Pons (tissue), 1 donor: Measurements from ENCODE around the gene TCL1B.
"Not testable (repeated sequence)": the region's sequence is repeated elsewhere in the genome, so short reads cannot be mapped to it uniquely, and the experiment has no call there.

Source experiments
- DNase-seq: peaks from one replicate; pipeline ENCODE4 v3.0.0-alpha.2; 2016; ENCODE audit warnings: low spot score

TCL1B gene, protein sequence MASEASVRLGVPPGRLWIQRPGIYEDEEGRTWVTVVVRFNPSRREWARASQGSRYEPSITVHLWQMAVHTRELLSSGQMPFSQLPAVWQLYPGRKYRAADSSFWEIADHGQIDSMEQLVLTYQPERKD

DNA sequence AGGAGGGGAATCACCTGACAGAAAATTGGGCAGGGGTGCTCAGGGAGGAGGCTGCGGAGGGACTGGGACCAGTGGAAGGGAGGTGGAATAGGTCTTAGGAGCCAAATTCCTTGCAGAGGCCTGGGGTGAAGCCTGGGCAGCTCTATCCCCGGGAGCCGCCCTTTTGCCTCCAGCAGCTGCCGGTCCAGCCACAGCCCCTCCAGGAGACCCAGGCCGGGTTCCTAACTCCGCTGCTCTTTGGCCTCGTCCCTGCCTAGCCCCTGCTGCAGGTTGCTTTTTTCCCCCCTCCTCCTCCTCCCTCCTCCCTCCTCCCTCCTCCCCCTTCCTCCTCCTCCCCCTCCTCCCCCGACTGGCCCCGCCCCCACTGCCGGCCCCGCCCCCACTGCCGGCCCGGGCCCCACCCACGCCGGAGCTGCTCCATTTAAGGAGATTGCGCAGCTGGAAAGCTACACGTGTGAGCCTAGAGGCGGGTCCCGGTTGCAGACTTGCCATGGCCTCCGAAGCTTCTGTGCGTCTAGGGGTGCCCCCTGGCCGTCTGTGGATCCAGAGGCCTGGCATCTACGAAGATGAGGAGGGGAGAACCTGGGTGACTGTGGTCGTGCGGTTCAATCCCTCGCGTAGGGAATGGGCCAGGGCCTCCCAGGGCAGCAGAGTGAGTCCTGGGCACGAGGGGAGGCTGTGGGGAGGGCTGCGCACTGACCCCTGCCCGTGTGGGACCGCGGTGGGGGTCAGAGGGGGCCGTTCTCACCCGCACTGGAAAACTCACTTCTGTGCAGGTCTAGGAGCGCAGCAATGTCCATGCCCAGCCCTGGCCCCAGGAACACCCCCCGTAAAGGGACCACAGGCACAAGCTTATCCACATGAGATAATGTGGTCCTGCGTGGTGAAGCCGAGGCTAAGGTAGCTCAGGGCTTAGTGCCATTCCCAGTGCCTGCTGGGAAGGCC is at the start of gene TCL1B:
Gene TCL1B (plus strand): TSS at position 449 of the 945 bp plus-strand sequence. CDS start 42 bp downstream, at position 491.
- no peak for DNase-seq

DNA sequence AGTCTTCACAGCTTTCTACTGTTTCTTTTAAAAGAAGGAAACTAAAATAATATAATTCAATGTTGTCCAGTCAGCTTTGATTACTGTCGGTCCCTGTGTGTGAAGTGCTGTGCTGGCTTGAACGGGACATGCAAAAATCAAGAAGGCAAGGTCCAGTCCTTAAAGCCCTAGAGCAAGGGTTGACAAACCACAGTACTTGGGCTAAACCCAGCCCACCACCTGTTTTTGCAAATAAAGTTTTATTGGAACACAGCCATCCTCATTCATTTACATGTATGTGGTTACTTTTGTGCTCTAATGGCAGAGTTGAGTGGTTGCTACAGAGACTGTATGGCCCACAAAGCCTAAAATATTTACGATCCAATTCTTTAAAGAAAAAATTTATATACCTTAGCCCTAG is 41.2 kb upstream of the TCL1B start:
- DNase-seq: no peak

DNA sequence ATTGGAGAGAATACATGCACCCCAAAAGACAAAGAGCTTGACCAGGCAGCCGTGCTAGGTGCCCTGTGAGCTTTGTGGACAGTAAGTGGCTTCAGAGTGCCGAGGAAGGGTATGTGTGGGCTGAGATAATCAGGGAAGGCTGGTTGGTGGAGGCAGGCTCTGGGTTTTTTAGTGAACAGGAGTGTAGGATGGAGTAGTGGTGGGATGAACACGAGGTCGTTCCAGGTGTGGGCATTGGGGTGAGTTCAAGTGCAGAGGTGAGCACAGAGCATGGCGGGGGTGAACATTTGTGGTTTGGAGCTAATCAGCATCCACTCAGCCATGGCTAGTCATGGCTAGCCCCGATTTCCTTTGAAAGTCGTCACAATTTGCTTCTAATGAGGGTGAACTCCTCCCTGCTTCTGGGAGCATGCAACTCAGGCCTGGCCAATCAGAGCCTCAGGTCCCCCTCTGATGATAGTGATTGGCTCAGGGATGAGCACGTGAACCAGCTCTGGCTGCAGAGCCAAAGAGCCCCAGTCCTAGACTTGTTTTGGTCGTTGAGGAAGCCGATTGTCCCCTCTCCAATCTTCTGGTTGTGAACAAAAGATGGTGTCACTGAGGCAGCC is 40.7 kb upstream of the TCL1B start:
- no peak for DNase-seq

DNA sequence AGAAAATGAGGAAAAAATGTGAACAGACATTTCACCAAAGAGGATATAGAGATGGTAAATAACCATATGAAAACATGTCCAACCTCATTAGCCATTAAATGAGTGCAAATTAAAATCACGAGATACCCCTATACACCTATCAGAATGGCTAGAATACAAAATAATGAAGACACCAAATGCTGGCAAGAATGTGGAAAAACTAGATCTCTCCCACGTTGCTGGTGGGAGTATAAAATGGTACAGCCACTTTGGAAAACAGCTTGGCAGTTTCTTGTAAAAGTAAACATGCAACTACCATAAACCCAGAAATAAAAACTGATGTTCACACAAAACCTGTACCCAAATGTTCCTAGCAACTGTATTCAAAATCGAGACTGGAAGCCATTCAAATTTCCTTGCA is 38.3 kb upstream of the TCL1B start:
- no peak for DNase-seq

DNA sequence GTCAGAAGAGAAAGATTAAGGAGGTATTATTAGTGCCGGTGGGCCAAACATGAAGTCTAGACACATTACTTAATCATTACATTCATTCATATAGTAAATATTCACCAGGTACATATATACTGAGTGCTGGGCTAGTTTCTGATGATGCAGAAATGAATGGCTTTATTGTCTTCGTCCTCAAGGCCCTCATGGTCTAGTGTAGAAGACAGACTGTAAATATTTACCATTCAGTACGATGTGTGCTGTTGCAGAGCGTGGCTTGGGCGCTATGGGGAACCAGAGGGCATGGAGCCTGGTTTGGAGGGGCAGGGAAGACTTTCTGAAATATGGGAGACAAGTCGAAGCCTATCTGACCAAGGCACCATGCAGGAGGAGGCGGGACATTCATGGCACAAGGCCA is 37.0 kb upstream of the TCL1B start:
- no peak for DNase-seq

DNA sequence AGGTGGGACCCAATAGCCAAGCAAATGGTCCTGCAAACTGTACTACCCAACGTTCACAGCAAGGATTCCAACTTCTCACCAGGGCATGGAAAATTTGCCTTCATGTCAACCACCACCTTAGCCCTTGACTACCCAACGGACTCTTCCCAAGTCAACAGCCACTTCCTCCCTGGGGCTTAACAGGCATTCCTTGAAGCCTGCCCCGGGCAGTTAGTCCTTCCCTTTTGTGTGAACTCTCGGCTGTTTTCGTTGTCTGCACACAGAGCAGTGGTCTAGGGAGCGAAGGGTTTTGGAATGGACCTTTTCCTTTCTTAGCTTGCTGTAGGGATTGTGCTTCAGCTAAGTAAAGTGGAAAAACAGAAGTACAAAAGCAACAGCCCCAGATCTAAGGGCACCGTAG is 35.2 kb upstream of the TCL1B start:
- no peak for DNase-seq

DNA sequence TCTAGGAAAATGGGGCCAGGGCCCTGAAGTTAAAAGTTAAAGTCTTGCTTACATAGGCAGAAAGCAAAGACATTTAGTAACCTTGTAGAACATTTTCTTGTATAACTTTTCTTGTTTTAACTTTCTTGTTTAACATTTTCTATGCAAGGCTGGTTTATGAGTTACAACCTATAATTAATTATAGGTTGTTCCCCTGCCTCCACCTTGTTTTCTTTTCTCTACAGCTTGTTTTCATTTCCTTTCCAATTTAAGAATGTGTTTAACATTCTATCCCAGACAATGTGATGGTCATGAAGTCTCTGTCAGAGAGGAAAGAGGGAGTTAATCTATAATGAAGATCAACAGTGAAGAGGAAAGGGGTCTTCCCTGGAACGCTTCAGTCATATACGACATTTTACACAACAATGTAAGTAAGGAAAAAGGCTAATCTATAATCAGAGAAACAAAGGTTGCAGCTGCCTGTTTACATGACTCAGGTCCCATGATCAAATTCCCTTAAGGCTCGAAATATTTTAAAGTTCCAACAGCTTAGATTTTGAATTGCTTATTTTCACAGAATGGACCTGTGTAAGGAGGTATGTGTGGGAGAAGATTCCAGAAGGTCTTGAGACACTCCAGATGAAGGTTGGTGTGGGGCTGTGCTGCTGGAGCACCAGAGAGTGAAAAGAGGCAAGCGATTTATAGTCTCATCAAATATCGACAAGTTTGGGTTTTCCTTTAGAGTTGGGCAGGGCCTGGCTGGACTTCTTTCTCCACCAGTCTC is 34.2 kb upstream of the TCL1B start:
- DNase-seq: no peak

DNA sequence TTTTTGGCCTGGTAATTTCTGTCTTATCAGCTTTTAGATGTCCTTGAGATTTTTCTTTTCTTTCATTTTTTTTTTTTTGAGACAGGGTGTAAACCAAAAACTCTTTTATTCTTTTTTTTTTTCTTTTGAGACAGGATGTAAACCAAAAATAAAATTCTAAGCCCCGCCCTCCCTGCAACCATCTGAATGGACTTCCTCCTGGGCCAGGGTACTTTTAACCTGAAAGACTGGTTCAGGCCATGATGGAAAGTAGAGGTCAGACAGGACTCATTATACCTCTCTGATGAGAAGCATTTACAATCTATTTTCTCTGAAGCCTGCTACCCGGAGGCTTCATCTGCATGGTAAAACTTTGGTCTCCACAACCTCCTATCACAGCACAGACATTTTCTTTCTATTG is 33.5 kb upstream of the TCL1B start:
- DNase-seq: no peak

DNA sequence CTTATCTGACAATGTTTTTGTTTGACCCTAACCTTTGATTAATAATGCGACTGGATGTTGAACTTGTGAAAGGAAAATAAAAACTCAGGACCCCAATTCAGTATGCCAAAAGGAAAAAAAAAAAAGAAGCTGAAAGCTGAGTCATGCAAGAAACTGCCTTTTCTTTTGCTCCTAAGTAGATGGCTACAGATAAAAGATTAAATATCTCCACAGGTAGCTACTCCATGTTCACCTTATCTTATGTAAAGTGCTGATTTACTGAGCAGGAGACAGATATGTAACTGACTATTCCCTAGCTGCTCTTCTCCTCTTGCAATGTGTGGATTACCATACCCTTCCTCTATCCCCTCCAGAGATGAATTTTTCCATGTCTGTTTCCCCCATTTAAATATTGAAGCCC is 30.8 kb upstream of the TCL1B start:
- DNase-seq: no peak

DNA sequence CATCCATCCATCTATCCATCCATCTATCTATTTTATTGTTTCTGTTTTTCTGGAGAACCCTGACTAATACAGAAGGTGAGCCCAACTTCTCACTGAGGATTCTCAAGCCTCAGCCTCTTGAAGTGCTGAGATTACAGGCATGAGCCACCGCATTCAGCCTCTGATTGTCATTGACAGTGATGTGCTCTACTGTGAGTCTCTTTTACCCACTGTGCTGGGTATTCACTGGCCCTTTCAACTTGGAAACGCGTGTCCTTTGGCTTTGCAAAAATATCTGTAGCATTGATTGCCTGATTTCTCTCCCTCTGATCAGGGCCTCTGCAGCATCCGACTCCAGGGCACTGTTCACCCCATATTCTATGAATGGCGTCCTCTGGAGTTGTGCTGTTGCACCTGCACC is 29.6 kb upstream of the TCL1B start:
- DNase-seq: no peak

DNA sequence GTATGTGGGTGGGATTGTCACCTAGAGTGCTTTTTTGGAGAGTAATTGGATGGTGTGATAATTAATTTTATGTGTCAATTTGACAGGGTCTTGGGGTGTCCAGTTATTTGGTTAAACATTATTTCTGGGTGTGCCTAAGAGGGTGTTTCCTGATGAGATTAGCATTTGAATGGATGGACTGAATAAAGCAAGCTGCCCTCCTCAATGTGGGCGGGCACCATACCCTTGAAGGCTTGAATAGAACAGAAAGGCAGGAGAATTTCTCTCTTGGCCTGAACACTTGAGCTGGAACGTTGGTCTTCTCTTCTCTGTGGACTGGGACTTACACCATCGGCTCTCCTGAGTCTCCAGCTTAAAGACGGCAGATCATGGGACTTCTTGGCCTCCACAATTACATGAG is 28.8 kb upstream of the TCL1B start:
- no peak for DNase-seq

DNA sequence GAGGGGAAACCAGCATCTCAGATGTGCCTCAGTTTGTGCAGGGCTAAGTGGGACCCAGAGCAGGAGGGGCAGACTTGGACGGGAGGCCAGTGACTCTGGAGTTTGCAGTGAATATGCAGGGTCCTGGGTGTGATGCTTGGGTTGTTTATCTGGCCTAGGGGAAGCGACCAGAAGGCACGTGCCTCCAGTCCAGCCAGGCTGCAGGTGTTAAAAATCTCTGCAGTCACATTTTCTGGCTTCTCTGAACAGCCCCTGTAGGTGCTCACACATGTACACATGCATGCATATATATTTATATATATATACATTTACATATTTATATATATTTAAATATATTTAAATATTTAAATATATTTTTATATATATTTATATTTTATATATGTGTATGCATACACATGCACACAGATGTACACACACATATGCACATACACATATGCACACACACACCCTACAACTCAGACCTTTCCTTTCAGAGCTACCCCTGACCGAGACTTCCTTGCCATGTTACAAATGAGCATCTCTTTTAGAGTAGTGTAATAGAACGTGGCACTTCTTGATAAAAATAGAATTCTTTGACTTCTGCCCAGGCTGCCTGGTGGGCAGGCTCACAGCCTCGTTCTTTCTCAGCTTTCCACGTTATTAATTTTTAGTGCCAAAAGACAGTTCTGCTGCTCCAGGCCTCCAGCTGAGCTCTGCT is 26.8 kb upstream of the TCL1B start:
- DNase-seq: no peak

DNA sequence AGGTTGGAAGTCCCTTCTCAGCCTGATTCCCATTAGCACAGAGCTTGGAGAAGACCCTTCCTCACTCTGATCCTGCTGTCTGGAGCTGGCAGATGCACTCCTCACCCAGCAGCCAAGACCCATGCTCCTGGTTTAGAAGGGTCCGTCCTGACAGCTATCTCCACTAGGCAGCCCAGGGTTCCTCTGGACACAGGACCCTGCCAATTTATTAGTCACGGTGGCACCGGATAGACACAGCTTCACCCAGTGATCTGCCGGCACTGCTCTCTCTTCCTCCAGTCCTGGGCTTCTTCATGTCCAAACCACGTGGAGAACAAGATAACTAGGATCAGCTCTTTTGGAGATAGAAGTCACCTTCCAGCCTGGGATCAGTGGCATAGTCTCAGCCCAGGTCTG is 26.2 kb upstream of the TCL1B start:
- no peak for DNase-seq

DNA sequence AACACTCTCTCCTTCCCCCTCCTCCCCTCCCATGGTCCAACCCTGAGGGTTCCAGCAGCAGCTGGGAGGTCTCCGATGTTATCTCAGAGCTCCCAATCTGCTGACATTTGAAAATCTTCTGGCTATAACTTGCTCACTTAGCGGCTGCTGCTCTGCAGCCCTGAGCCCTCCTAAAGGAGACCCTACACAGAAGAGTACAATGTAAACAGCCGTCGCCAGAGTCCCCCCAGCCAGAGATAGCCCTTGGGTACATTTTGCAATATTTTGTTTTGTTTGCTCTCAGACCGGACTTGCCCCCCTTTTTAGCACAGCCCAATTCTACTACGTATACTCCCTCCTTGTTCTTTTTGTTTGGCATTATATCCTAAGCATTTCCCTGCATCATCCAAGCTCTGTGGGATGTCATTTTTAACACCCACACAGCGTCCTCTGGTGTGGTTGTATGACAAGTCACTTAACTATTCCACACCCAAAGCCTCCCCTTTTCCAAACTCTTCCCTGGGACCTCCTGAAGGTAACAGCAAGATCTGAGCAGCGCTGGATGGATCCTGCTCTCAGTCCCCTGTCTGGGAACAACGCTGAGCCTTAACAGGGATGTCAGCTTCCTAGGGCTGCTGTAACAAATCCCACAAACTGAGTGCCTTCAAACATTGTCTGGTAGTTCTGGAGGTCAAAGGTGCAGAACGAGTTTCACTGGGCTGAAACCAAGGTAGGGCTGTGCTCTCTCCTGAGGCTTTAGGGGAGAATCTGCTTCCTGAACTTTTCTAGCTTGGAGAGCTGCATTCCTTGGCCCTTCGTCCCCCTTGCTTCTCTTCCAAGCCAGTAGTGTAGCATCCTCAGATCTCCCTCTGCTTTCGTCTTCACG is 25.3 kb upstream of the TCL1B start:
- no peak for DNase-seq

DNA sequence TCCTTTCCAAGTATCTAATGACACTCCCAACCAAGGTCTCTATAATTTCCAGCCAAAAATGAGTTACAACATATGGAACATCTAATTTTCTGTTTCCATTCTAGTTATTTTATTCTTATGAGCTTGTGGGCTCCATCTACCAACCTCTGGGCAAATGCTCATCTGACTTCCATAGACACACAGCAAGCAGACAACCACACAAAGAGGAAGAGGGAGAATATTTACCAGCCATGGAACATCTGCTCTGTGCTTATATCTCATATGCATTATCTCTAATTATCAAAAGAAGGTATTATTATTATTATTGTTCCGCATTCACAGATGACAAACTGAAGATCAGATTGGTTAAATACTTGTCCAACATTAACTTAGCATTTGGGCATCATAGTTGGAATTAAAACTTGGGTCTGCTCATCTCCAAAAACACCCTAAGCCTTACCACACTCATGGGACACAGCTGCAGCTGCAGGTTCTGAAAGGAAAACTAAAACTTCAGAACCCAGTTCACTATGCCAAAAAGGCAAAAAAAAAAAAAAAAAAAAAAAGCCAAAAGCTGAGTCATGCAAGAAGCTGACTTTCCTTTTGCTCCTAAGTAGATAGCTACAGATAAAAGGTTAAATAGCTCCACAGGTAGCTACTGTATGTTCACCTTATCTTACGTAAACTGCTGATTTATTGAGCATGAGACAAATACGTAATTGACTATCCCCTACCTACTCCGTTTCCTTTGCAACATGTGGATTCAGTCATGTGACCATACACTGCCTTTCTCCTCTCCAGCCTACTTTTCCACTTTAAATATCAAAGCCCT is 23.6 kb upstream of the TCL1B start:
- no peak for DNase-seq

DNA sequence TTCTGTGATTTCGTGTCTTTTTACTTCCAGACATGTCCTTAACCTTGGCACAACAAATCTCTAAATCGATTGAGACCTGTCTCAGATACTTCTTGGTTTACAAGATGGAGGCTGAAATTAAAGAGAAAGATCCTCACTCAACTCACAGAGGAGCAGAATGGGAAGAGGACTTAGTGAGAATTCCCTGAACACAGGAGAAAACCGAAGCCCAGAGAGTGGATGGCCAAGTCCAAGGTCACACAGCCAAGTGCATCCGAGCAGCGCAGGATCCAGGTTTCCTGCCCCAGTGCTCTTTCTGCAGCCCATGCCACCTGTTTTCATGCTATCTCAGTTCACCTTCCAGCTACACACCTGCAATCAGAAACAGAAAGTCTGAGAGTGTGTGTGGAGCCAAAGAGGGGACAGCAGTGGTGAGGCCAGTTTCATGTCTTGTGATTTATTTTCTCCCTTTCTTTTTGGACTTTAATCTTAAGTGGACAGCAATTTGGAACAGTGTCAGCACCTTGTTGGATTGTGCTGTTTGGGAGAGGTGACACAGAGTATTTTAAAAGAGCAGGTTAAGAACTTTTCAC is 22.9 kb upstream of the TCL1B start:
- no peak for DNase-seq

DNA sequence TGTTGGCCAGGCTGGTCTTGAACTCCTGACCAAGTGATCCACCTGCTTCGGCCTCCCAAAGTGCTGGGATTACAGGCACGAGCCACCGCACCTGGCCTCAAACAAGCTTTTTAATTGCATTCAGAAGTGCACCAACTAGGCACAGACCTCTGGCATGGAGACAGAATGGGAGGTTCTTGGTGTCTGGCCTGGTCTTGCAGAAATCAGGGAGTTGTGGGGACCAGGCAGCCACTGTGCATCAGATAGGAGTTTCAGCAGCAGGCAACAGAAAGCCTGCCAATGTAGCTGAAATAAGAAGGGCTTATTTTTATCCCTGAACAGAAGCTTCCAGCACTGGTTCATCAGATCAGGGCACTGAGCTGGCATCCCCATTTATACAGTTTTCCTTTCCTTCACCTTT is 22.2 kb upstream of the TCL1B start:
- peak; percentile 15 for DNase-seq

DNA sequence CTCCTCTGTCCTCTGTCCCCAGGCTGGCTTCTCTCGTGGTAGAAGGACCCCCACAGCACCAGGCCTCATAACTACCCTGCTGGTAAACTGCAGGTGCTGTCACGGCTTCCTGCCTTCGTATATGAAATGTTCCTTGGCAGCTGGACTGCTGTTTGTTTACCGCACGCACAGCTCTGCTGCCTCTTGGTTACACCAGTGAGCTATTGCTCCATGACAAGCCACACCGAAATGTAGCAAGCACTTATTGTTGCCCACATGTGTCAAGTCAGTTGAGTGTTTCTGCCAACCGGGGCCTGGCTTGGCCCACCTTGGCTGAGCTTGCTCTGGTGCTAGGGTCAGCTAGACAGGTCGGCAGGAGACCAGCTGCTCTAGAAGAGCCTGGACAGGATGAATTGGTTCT is 21.7 kb upstream of the TCL1B start:
- no peak for DNase-seq

DNA sequence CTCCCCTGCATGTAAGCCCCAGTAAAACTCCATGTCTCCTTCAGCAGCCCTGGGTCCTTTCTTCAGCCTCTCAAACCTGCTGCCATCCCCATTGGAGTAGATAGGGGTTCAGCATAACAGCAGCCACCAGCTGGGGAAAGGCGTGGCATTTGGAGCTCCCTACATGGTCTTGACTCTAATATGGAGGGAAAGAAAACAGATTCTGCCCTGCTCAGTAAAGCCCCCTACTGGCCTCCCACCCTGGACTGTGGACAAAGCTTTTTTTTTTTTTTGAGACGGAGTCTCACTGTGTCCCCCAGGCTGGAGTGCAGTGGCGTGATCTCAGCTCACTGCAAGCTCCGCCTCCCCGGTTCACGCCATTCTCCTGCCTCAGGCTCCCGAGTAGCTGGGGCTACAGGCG is 20.7 kb upstream of the TCL1B start:
- DNase-seq: not testable (repeated sequence)

DNA sequence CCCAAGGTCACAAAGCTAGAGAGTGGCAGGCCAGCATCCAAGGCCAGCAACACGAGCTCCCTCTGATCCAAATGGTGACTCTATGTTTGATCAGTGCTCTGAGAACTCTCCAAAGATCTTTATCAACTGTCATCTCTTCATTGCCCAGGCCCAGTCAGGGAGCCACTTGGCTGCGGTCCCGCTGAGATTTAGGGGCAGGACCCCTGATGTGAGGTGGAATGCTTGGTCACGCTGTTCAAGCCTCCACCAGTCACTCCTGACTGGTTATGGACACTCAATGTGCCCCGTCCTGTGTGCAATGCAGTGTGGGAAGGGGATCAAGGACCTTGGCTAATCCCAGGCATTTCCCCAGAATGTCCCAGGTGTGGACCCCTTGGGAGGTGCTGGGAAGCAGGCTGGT is 19.8 kb upstream of the TCL1B start:
- DNase-seq: no peak
